ENCODE results near the gene TMEM35B. TPM values are rescaled to one million over a fixed set of nuclear protein-coding genes. Genes with fewer than 3 reads are reported as not detected.

Gene TMEM35B
- total and polyA plus RNA-seq, 9 of the 15 experiments (the other 6 are each of a cell fraction or from before 2014, with no cell fraction given), result 11.4 to 142 (median 21.4) TPM

GRCh38 chr1:34977210-34977471 is 8.0 kb downstream of the TMEM35B start:
- no TSS peak for BruUV-seq (replicated peaks)
- WGBS (ENCODE audit: insufficient coverage, low coverage, missing lambda C conversion rate), result 98% methylated on average over 8 of the region's 13 CpGs
- DNase-seq (ENCODE audit: extremely low read depth in 1 of 4, low spot score in 3 of 4), result no peak
- ATAC-seq, result no peak
- FAIRE-seq, result no peak
- H3K9me3 ChIP-seq (replicated peaks; ENCODE audit: control insufficient read depth, insufficient read depth, low read depth, low read length), result no peaks in the 10 kb centered on the region
- no peak for TF ChIP-seq SMARCE1 (IDR thresholded peaks at IDR 0.05)
- TF ChIP-seq HDAC6 (IDR thresholded peaks at IDR 0.05; ENCODE audit: low read depth, low read length), result no peak
- TF ChIP-seq ZSCAN32 (CRISPR knock-in tag; IDR thresholded peaks at IDR 0.05), result no peak
- TF ChIP-seq SIX5 (IDR thresholded peaks at IDR 0.05; ENCODE audit: borderline replicate concordance in 1 of 2, insufficient read depth in 1 of 2, low read depth in 1 of 2, low read length in 2 of 2), result no peak
- no peak for TF ChIP-seq CHCHD3 (CRISPR knock-in tag; IDR thresholded peaks at IDR 0.05)
- no peak for TF ChIP-seq SMAD1 (IDR thresholded peaks at IDR 0.05; ENCODE audit: low read depth, low read length, partially characterized antibody)
- TF ChIP-seq BCL6 (CRISPR knock-in tag; IDR thresholded peaks at IDR 0.05), result no peak
- no peak for TF ChIP-seq ZNF766 (CRISPR knock-in tag; conservative IDR thresholded peaks at IDR 0.05)
- no peak for TF ChIP-seq MCM3 (IDR thresholded peaks at IDR 0.05)
- no peak for TF ChIP-seq ZNF551 (CRISPR knock-in tag; IDR thresholded peaks at IDR 0.05)
- TF ChIP-seq CXXC5 (CRISPR knock-in tag; IDR thresholded peaks at IDR 0.05), result no peak
- no peak for TF ChIP-seq NFIX (CRISPR knock-in tag; IDR thresholded peaks at IDR 0.05; ENCODE audit: low read depth)
- TF ChIP-seq ZNF3 (CRISPR knock-in tag; IDR thresholded peaks at IDR 0.05), result no peak
- no peak for TF ChIP-seq MNT (conservative IDR thresholded peaks at IDR 0.05)
- no peak for TF ChIP-seq BACH1 (tag; IDR thresholded peaks at IDR 0.05)
- TF ChIP-seq ZNF143 (CRISPR knock-in tag; IDR thresholded peaks at IDR 0.05), result no peak
- CTCF ChIA-PET (ENCODE audit: low intra/inter-chr PET ratio), result no interaction called here
- no peaks in the 10 kb centered on the region for H3K79me2 ChIP-seq (ENCODE audit: control insufficient read depth, insufficient read depth, low read length)
- POLR2A ChIA-PET, result interaction anchor here (2.6 kb wide), 1 partner anchor 8 kb away, joined by 11 read pairs; the partner anchor contains the start of gene TMEM35B
- H3K27me3 ChIP-seq (ENCODE audit: control insufficient read depth in 2 of 2, insufficient read depth in 2 of 2, low read length in 2 of 2), result 0 out of 5 replicates have a peak, but pooled peaks cover 0 to 13% of the 10 kb centered on the region in 2 experiments
- peaks cover 3% of the 10 kb centered on the region for H3K9me1 ChIP-seq (ENCODE audit: control insufficient read depth, insufficient read depth, low read length)
- no peak overlapping the region for H3K27ac ChIP-seq (ENCODE audit: extremely low read depth, low read depth, low read length)
- no peak overlapping the region for H3K4me3 ChIP-seq
- peaks cover 6% of the 10 kb centered on the region; the same call in 1 of the 3 replicates for H3K36me3 ChIP-seq (ENCODE audit: control insufficient read depth, insufficient read depth, low read length)
- H3K9ac ChIP-seq (ENCODE audit: insufficient read depth in 1 of 2, low read depth in 2 of 2, low read length in 2 of 2), result no peak overlapping the region
- intact Hi-C loops (cut with micrococcal nuclease) (no loop called here), in situ Hi-C loops (cut with MboI) (no loop called here)
- H3K4me2 ChIP-seq (ENCODE audit: insufficient read depth, low read length), result no peak overlapping the region
- H4K20me1 ChIP-seq (replicated peaks; ENCODE audit: control insufficient read depth, insufficient read depth, low read length), result no peaks in the 10 kb centered on the region
- H3K4me1 ChIP-seq (replicated peaks in 1 of 2; ENCODE audit: control insufficient read depth in 2 of 2, insufficient read depth in 2 of 2, low read length in 2 of 2), result peaks cover 0 to 6% of the 10 kb centered on the region in 2 experiments
- H2AFZ ChIP-seq (ENCODE audit: low read depth, low read length), result no peak overlapping the region
